CD4-positive, alpha-beta T cell treated with Interleukin-21 for 1 hour (primary cell): ENCODE measurements around the gene P2RX1.

Experiments used
- DNase-seq: peaks from one replicate; pipeline ENCODE4 v3.0.0-alpha.2; 2020

Gene P2RX1

GRCh38 chr17:3915995-3916696 is at the start of gene P2RX1:
Gene P2RX1, minus strand, starts transcription at chr17:3916465. Its CDS starts 240 bp downstream, at chr17:3916225.
- peak; percentile 56 for DNase-seq

DNA sequence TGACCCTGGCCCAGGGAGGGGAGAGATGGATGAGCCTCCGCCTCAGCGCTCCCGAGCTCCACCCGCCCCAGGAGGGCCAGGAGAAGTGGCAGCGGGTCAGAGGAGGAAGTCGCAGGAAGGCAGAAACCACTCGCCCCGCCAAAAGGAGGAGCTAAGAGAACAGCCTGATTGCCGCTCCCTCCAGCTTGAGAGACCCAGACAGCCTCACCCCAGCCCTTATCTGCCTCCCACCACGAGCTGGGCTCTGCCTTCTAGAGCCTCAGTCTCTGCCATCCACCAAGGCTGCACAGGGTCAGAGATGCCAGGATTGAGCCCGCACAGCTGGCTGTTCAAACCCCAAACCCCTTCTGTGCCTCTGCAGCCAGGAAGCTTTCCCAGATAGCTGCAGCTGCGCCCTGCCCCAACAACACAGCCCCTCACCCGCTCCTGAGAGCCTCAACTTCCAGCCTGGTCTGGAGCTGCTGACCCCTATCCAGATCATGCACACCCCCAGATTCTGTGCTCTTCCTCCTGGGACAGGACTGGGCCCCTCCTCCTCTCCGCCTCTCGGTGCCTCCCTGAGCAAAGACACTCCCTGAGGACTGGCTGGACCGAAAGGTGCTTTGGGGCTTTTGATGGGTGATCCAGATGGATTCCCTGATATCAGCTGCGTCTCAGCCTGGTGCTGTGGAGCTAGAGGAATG is 49.0 kb upstream of the P2RX1 start:
- peak; percentile 73 for DNase-seq

DNA sequence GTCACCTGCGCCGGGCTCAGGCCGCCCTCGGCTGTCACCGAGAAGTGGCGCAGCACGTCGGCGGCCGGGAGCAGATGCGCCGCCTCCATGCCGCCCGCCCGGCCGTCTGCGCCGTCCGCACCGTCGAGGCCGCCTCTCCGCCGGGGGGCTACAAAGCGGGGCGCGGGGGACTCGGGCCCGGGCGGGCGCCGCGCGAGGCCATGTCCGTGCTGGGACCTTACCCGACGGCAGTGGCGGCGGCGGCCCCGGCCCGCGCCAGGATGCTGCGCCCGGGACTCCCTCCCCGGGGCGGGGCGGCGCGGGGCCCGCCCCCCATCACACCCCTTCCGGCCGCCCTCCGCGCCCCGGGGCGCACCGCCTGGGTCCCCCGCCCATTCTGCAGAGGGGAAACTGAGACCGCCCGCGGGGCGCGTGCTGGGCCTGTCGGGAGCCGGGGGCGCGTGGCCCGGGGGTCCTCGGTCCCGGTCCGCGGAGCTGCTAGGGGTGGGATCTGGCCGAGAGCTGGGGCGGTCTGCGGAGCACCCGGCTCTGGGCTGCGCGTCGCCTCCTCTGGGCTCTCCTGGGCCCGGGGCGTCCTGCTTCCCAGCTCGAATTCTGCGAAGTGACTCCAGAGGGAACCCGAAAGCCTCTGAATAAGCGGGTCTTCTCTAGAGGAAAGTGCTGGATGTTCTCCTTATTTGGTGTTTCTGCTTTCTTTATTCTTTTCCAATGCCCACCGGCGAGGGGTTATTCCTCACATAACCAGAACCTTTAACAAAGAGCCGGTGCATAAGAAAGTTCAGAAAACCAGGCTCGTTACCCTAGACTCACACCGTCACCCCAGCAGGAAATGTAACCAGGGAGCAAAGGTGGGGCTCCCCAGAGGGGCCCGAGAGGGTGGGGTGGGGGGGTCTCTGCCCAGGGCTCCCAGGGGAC is 48.2 kb upstream of the P2RX1 start, which contains the start of gene ATP2A3:
TSS of gene ATP2A3 (minus strand) at position 235 of the 915 bp plus-strand sequence. CDS start at position 89, 146 bp downstream.
- DNase-seq = peak; percentile 71

- DNase-seq = peak; percentile 75
These were observed 47.3 kb upstream of the P2RX1 start for GRCh38 chr17:3963237-3964201.

GRCh38 chr17:3962965-3963236 is 46.6 kb upstream of the P2RX1 start:
- DNase-seq = no peak

DNA sequence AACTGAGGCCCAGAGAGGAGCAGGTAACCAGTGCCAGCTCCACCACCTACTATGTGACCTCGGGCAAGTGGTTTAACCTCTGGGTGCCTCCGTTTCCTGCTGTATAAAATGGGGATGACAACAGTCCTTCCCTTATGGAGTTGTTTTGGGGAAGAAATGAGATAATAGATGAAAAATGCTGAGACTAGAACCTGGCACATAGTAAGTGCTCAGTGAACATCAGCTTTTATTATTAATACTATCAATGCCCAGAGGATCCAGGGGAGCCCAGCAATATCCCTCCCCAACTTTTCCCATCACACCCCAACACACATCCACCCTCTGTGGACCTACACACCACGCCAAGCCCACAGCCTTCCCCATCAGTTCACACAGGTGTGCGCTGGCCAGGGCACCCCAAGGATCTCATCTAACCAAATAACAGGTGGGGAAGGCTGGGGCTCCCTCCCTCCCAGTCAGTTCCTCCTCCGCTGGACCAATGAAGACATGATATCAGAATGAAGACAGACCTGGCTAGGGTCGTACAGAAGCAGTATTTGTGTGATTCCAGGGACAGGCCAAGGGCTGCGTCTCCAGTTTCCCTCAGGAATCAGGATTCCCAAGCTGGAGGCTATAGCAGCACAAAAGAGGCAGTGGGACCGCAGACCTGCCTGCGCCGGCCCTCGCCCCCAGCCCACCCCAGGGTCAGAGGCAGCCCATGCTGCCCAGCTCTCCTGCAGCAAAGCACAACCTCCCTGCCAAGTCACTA is 46.1 kb upstream of the P2RX1 start:
- DNase-seq = no peak

DNA sequence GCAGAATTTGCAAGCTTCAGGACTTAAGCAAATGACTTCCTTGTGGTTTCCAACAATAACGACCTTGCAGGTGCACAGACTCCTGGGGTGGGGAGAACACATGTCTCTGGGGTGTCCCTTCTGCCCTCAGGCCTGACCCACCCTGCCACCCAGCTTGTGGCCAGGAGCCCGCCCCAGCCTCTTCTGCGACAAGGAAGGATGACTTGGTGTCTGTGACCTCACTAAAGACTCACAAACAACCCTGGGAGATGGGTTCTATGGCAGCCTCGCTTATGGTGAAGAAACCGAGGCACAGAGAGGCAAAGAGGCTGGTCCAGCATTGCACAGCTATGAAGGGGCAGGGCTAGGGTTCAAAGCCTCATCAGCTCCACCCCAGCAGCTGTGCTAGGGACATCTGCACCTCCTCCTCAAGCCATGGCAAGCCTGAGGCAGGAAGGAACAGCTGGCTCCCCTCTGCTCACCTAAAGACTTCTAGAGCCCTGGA is 45.3 kb upstream of the P2RX1 start:
- peak; percentile 23 for DNase-seq

DNA sequence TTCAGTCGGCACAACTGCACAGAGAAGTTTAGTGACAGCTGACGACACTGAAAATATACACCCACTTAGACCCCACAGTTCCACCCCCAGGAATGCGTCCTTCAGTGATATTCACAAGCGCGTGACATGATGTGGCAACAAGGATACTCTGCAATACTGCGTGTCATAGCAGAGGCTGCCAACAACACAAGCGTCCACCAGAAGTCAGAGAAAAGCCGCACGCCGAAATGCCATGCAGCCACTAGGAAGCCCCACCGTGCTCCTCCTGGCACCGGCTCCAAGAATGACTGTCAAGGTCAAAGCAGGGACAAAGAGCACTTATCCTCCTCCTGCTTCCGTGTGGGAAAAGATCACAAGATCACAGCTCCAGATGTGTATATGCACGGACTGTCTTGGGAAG is 44.5 kb upstream of the P2RX1 start:
- DNase-seq = no peak

- DNase-seq = no peak
These were observed 43.8 kb upstream of the P2RX1 start for GRCh38 chr17:3959921-3960601.

GRCh38 chr17:3959295-3959899 is 43.1 kb upstream of the P2RX1 start:
- DNase-seq = no peak

DNA sequence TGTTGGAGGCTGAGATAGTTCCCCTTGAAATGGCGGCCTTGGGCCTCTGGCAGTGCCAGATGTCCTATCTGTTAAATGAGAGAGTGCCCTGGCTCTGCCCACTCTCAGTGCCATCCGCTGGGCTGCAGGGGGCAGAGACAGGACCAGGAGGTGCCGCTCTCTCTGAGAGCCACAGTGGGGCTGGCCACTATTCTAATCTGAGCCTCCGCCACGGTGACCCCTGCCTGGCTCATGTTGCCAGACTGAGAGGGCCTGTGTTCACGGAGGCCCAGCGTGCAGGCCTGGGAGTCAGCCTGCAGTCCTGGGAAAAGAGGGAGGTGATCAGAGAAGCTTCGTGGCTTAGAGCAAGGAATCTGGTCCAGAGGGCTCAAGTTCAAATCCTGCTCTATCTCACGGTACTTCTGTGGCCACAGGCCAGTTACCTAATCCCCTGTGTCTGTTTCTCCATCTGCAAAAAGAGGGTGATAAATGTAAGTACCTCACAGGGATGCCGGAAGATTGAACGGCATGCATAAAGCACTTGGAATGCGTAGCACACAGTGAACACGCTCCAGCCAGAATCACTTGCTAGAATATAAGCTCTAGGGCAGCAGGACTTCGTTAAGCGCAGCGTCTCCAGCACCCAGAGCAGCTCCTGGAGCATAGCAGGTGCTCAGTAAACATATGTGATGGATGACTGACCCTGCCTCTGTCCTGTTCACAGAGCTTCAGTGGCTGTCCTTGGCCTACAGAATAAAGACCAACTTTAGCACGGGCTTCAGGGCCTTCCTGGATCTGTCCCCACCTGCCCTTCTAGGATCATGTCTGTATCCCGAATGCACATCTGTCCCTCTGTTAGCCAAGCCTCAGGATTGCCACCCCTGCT is 41.7 kb upstream of the P2RX1 start:
- no peak for DNase-seq

GRCh38 chr17:3956983-3957382 is 40.7 kb upstream of the P2RX1 start:
- DNase-seq = no peak

DNA sequence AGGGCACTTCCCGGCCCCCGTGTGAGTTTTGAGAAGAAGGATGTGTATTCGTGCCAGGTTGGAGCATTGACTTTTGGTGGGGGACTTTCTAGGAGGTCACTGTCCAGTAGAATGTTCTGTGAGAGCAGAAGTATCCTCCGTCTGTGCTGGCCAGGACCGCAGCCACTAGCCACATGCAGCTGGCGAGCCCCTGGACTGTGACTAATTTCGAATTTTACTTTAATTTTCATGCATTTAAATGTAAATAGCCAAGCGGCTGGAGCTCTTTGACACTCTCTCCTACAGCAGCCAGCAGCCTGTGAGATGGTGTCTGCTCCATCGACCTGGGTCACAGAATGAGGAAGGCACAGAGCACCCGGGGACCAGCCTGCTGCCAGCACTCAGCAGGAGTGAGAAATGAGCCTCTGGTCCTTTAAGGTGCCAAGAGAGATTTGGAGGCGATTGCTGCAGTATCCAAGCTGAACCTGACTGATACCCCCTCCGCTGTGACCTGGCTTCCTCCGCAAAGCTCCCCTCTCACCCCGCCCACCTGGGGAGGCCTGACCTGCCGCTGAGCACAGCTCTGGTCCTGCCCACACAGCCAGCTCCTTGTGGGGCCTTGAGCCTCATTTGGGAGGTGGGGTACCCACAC is 40.2 kb upstream of the P2RX1 start:
- DNase-seq = no peak

DNA sequence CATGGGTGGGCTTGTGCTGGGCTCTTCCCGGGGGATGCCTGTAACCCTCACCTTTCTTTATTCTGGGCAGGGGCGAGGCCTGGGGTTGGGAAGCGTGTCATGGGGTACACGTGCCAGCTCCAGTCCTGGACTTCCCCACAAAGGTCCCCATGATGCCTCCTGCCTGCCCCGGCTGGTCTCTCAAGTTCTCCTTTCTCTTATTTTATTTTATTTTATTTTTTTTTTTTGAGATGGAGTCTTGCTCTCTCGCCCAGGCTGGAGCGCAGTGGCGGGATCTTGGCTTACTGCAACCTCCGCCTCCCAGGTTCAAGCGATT is 39.4 kb upstream of the P2RX1 start:
- no peak for DNase-seq

DNA sequence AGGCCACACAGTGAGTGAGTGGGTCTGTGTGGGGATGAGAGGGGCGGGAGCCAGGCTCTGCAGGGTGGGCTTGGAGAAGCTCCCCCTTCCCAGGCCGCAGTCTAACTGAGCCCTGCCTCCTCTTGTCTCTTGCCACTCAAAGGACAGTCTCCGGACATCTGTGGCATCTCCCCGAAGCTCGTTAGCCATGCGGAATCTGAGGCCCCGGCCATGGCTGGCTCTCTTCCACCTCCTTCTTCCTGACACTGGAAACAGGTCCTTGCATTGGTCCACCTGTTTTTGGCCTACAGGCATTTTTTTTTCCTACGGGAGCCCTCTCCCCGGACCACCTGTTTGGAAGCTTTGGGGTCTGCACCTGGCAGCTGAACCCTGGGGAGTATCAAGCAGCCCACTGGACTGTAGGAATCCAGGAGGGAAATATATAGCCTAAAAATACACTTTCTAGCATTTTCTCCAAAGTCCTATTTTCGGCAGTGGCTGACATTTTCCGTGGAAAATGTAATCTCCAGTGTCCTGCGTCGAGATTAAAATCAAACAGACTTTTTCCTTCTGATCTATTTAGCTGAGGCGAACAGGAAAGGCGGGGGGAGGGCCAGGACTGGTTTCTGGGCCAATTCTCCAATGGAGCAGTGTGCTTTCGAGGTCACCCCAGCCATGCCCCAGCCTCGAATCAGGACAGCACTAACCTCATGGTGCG is 38.9 kb upstream of the P2RX1 start:
- no peak for DNase-seq

- no peak for DNase-seq
These were observed 37.8 kb upstream of the P2RX1 start for GRCh38 chr17:3954086-3954485.

DNA sequence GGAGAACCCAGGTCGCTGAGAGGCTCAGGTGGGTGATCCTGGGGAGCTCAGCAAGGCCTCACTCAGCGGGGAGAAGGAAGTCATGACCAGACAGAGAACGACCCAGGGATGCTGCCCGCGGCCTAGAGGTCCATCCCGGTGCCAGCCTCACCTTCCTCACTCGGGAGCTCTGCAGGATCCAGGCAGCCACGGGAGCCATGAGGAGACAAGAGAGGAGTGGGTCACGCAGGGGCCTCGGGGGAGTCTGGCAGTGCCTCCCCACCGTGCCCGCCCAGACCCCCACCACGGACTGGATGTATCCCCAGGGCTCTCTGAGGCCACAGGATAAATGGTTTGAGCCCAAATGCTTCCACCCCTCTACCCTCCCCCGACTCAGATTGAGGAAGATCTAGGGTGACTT is 37.3 kb upstream of the P2RX1 start:
- DNase-seq = no peak

DNA sequence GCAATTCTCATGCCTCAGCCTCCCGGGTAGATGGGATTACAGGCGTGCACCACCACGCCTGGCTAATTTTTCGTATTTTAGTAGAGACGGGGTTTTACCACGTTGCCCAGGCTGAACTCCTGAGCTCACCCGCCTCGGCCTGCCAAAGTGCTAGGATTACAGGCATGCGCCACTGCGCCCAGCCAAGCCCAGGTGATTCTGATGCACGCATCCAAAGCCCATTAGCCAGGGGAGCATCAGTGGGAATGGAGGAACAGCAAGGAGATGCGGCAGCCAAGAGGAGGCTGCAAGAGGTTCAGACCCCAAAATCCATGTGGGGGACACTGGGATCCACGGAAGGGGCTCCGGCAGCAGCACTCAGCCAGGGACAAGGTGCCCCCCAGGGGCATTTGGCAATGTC is 35.9 kb upstream of the P2RX1 start:
- no peak for DNase-seq

DNA sequence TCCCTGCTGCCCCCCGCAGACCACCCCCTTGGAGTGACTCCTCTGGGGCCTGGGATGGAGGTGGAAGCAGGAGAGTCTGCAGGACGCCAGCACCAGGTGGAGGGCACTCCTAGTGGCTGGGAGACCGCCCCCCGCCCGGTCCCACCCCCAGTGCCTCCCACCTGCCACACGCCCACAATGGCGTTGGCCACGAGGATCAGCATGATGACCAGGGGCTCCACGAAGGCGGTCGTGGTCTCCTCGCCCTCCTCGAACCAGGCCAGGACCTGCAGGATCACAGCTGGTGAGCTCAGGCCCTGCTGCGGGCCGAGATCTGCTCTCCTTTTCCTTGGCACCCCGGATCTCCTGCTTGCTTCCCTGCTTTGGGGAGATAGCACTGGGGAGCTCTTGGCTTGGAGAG is 35.2 kb upstream of the P2RX1 start:
- DNase-seq = no peak
